ENCODE results near the gene NINJ2.

The NINJ2 gene

GRCh38 chr12:593396-594270, 69.6 kb downstream of the NINJ2 start:
- no peak for ATAC-seq
- no peak overlapping the region for H3K4me3 Mint-ChIP-seq
- DNase-seq: no peak
- no peaks in the 10 kb centered on the region for H3K27me3 Mint-ChIP-seq
- no peak overlapping the region for H3K27ac Mint-ChIP-seq
- H3K4me1 Mint-ChIP-seq: no peaks in the 10 kb centered on the region
- no peaks in the 10 kb centered on the region for H3K9me3 Mint-ChIP-seq

- peaks cover 0 to 8% of the 10 kb centered on the region in 2 donors for H3K9me3 Mint-ChIP-seq
- H3K27ac Mint-ChIP-seq: no peak overlapping the region
- DNase-seq: no peak
- no peak overlapping the region for H3K4me3 Mint-ChIP-seq
- no peaks in the 10 kb centered on the region for H3K4me1 Mint-ChIP-seq
- H3K27me3 Mint-ChIP-seq: no peaks in the 10 kb centered on the region
- ATAC-seq: no peak
Measured at GRCh38 chr12:592024-592505, 71.2 kb downstream of the NINJ2 start.

- Mint-ChIP-seq H3K27me3 (no peaks in the 10 kb centered on the region), H3K4me3 (no peak overlapping the region), H3K9me3 (peaks cover 0 to 8% of the 10 kb centered on the region in 2 donors), H3K4me1 (no peaks in the 10 kb centered on the region), H3K27ac (no peak overlapping the region)
- DNase-seq (no peak), ATAC-seq (no peak)
Measured at GRCh38 chr12:591167-592023, 71.8 kb downstream of the NINJ2 start.

DNA sequence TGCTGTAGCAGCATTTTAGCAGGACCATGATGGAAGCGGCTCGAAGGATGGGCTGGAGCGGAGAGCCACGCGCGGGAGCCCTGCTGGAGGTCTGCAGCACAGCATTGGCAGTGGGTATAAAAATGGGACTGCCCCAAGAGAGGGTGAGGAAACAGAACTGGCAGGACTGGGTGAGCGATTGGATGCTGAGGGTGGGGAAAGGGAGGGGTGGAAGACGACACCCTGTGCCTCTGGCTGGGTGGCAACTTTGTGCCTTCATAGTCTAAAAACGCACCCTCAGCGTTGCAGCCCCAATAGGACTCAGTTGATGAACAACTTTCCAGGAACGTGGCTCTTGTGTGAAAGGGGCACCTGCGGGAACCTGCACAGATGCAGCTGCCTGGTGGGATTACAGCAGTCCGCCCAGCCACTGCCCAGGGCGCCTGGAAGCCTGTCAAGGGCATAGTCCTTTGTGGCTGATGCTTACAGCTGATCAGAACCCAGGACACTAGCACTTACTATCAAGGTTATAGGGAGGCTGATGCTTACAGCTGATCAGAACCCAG, 73.0 kb downstream of the NINJ2 start:
- Mint-ChIP-seq H3K27ac (peak overlapping the region in 1 of 2 donors; percentile 50), H3K4me1 (no peaks in the 10 kb centered on the region), H3K27me3 (no peaks in the 10 kb centered on the region), H3K4me3 (no peak overlapping the region), H3K9me3 (peaks cover 0 to 8% of the 10 kb centered on the region in 2 donors)
- DNase-seq: no peak
- no peak for ATAC-seq

DNA sequence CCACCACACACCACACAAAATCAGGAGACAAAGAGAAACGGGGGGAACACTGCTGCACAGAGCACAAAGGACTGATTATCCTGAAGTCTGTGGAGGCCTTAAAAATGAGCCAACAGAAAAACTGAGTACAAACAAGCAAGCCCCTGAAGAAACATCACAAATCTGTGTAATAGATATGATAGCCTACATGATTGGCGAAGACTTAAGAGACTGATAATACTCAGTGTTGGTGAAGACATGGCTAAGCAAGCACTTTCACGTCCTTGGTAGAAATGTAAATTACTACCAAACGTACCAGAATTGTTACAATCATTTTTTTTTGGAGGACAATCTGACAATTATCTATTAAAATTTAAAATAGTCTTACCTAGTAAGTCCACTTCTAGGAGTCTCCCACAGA, 74.6 kb downstream of the NINJ2 start:
- Mint-ChIP-seq H3K4me1 (no peaks in the 10 kb centered on the region), H3K4me3 (no peak overlapping the region), H3K9me3 (peaks cover 0 to 8% of the 10 kb centered on the region in 2 donors), H3K27ac (no peak overlapping the region), H3K27me3 (no peaks in the 10 kb centered on the region)
- DNase-seq (no peak), ATAC-seq (no peak)

DNA sequence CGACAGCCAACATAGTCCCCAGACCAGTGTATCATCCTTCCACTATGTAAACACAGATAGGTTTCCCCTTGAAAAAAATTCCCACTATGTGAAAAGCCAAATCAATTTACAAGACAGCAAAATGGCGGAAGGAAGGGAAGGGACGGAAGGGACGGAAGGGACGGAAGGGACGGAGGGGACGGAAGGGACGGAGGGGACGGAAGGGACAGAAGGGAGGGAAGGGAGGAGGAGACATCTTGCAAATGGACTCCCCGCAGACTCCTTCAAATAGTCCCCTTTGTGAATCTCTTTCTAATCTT, 75.3 kb downstream of the NINJ2 start:
- H3K4me3 Mint-ChIP-seq: no peak overlapping the region
- H3K27me3 Mint-ChIP-seq: no peaks in the 10 kb centered on the region
- no peaks in the 10 kb centered on the region for H3K4me1 Mint-ChIP-seq
- DNase-seq (no peak), ATAC-seq (no peak)
- peak overlapping the region in 1 of 2 donors; percentile 2 for H3K27ac Mint-ChIP-seq
- H3K9me3 Mint-ChIP-seq: peaks cover 0 to 8% of the 10 kb centered on the region in 2 donors

GRCh38 chr12:587132-588023, 75.9 kb downstream of the NINJ2 start:
- peaks cover 0 to 8% of the 10 kb centered on the region in 2 donors for H3K9me3 Mint-ChIP-seq
- no peak overlapping the region for H3K4me3 Mint-ChIP-seq
- peak overlapping the region in 1 of 2 donors; percentile 2 for H3K27ac Mint-ChIP-seq
- DNase-seq: no peak
- no peak for ATAC-seq
- no peaks in the 10 kb centered on the region for H3K4me1 Mint-ChIP-seq
- H3K27me3 Mint-ChIP-seq: no peaks in the 10 kb centered on the region

GRCh38 chr12:586318-587071, 76.8 kb downstream of the NINJ2 start:
- Mint-ChIP-seq H3K27me3 (no peaks in the 10 kb centered on the region), H3K27ac (peak overlapping the region in 1 of 2 donors; percentile 9), H3K9me3 (peaks cover 0 to 8% of the 10 kb centered on the region in 2 donors), H3K4me1 (no peaks in the 10 kb centered on the region), H3K4me3 (no peak overlapping the region)
- DNase-seq: no peak
- no peak for ATAC-seq

DNA sequence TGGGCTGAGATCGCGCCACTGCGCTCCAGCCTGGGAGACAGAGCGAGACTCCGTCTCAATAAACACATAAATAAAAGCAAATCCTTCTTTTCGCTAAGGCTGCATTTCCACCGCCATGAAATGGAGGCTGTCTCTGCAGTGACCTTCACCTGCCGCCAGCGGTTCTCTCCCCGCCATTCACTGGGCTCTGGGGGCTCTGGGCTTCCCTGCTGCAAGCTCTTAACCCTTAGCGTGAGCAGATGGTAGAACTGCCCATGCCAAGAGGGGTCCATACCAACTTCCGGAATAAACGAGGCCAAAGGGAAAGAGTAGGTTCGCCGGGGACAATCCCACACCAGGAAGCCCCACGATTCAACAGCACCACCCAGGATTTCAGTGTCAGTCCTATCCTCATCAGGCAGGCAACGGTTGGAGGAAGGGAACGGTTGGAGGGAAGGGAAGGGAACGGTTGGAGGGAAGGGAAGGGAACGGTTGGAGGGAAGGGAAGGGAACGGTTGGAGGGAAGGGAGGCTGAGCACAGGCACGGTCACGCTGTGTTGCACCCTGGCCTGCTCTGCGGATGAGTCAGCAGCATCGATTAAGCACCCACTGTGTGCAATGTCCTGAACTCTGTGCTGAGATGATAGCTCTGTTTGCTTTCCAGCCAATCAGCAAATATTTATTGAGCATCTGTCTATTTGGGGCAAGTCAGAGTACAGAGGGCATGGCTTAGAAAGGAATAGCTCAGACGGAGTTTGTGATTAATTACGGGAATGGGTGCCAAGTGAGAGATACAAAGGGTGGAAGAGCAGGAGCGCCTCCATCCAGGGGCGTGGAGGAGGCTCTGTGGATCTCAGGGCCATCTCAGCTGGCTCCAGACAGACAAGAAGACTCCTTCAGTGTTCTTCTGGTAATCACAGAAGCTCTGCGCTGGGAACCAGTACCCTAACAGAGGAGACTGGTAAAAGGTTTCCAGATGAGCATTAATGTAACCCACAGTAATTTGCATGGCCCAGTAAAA, 77.9 kb downstream of the NINJ2 start:
- ATAC-seq (no peak), DNase-seq (no peak)
- H3K9me3 Mint-ChIP-seq: peaks cover 0 to 8% of the 10 kb centered on the region in 2 donors
- no peak overlapping the region for H3K4me3 Mint-ChIP-seq
- H3K27ac Mint-ChIP-seq: no peak overlapping the region
- H3K27me3 Mint-ChIP-seq: no peaks in the 10 kb centered on the region
- no peaks in the 10 kb centered on the region for H3K4me1 Mint-ChIP-seq

GRCh38 chr12:583251-583869, 79.9 kb downstream of the NINJ2 start:
- H3K27me3 Mint-ChIP-seq: peaks cover 8% of the 10 kb centered on the region
- ATAC-seq (no peak), DNase-seq (no peak)
- no peaks in the 10 kb centered on the region for H3K4me1 Mint-ChIP-seq
- H3K27ac Mint-ChIP-seq: no peak overlapping the region
- peaks cover 0 to 5% of the 10 kb centered on the region in 2 donors for H3K9me3 Mint-ChIP-seq
- no peak overlapping the region for H3K4me3 Mint-ChIP-seq

GRCh38 chr12:581746-582145, 81.5 kb downstream of the NINJ2 start:
- DNase-seq (no peak), ATAC-seq (no peak)
- peaks cover 8% of the 10 kb centered on the region for H3K27me3 Mint-ChIP-seq
- peaks cover 2% of the 10 kb centered on the region for H3K4me1 Mint-ChIP-seq
- H3K27ac Mint-ChIP-seq: no peak overlapping the region
- H3K9me3 Mint-ChIP-seq: no peaks in the 10 kb centered on the region
- no peak overlapping the region for H3K4me3 Mint-ChIP-seq

DNA sequence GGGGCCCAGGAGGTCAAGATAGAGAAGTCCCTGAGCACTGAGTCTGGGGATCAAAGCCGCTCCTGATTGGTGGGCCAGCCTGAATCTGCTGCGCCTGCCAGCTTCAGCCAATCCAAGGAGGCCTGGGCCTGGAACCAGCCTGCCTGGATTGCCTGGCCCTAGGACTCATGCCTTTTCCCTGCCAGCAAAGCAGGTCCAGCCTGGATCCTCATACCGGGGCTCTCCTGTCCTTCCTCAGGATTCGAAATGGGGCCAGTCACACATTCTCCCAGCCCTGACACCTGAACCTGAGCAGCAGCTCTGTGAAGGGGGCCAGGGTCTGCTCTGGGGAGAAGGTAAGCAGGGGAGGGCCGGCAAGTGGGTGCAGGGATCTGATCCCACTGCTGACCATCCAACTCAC, 81.9 kb downstream of the NINJ2 start:
- Mint-ChIP-seq H3K27me3 (peaks cover 8% of the 10 kb centered on the region), H3K4me3 (no peak overlapping the region), H3K4me1 (peaks cover 6% of the 10 kb centered on the region), H3K9me3 (no peaks in the 10 kb centered on the region), H3K27ac (no peak overlapping the region)
- ATAC-seq (no peak), DNase-seq (no peak)

DNA sequence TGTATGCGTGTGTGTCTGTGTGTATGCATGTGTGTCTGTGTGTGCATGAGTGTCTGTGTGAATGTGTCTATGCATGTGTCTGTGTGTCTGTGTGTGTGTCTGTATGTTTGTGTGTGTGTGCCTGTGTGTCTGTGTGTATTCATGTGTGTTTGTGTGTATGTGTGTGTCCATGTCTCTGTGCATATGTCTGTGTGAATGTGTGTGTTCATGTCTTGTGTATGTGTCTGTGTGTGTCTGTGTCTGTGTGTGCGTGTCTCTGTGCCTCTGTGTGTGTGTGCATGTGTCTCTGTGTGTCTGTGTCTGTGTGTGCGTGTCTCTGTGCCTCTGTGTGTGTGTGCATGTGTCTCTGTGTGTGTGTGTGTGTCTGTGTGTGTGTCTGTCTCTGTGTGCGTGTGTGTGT, 82.4 kb downstream of the NINJ2 start:
- peaks cover 11% of the 10 kb centered on the region for H3K4me1 Mint-ChIP-seq
- H3K27ac Mint-ChIP-seq: no peak overlapping the region
- H3K9me3 Mint-ChIP-seq: no peaks in the 10 kb centered on the region
- no peak for DNase-seq
- H3K27me3 Mint-ChIP-seq: peaks cover 8% of the 10 kb centered on the region
- no peak for ATAC-seq
- H3K4me3 Mint-ChIP-seq: no peak overlapping the region

Data from stimulated activated naive CD8-positive, alpha-beta T cell treated with anti-CD3 and anti-CD28 coated beads, Interleukin-15, amount 100 ng/mL, for 72 hours (primary cell).